Large intestine (tissue), 12 donors: ENCODE measurements around the gene SLC27A3. TPM values are rescaled to one million over a fixed set of nuclear protein-coding genes. Genes with fewer than 3 reads are reported as not detected.

Source experiments
- DNase-seq, 2 donors: peaks; one replicate each; pipeline versions ENCODE4 v3.0.0 to v3.0.0-alpha.2; 2013
- H3K27ac ChIP-seq: one replicate; pipeline ENCODE4 v1.5.1; 2013; ENCODE audit warnings: low read length
- H3K27me3 ChIP-seq: 2 replicates; pipeline ENCODE4 v1.6.1; 2013; ENCODE audit warnings: low read length; ENCODE audit not compliant: control insufficient read depth, insufficient read depth
- H3K36me3 ChIP-seq: 2 replicates; pipeline ENCODE4 v1.6.1; 2013; ENCODE audit warnings: low read length; ENCODE audit not compliant: control insufficient read depth, insufficient read depth
- H3K4me1 ChIP-seq: one replicate; pipeline ENCODE4 v1.6.1; 2013; ENCODE audit warnings: low read length; ENCODE audit not compliant: control insufficient read depth, insufficient read depth
- H3K4me3 ChIP-seq: one replicate; pipeline ENCODE4 v1.5.1; 2013; ENCODE audit warnings: low read length
- H3K9me3 ChIP-seq: one replicate; pipeline ENCODE4 v1.6.1; 2013; ENCODE audit warnings: mild to moderate bottlenecking, low read depth, low read length, moderate library complexity; ENCODE audit not compliant: control insufficient read depth
- WGBS: methylation state at CpG from one replicate; pipeline ENCODE4 v1.1.5; 2013; ENCODE audit warnings: low lambda C conversion rate; ENCODE audit not compliant: insufficient coverage; 5-methylcytosine and 5-hydroxymethylcytosine counted together
- long read RNA-seq, 11 donors: transcript quantifications; one replicate each; lab custom pipeline, GENCODE V29; 2026
- polyA plus RNA-seq: library from polyadenylated mRNA; unstranded; fragments of 120-200 nt; gene quantifications from one replicate; pipeline ENCODE4 v1.2.1, GENCODE V29; 2013

SLC27A3 gene, protein sequence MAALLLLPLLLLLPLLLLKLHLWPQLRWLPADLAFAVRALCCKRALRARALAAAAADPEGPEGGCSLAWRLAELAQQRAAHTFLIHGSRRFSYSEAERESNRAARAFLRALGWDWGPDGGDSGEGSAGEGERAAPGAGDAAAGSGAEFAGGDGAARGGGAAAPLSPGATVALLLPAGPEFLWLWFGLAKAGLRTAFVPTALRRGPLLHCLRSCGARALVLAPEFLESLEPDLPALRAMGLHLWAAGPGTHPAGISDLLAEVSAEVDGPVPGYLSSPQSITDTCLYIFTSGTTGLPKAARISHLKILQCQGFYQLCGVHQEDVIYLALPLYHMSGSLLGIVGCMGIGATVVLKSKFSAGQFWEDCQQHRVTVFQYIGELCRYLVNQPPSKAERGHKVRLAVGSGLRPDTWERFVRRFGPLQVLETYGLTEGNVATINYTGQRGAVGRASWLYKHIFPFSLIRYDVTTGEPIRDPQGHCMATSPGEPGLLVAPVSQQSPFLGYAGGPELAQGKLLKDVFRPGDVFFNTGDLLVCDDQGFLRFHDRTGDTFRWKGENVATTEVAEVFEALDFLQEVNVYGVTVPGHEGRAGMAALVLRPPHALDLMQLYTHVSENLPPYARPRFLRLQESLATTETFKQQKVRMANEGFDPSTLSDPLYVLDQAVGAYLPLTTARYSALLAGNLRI
- 32.4 TPM for polyA plus RNA-seq
- long read RNA-seq, donor 1, partial matches to known transcripts, result 0 of 5 reads
- long read RNA-seq, donor 1, other reads (novel, unspliced or antisense), result 0 of 5 reads
- long read RNA-seq, donor 2, partial matches to known transcripts, result 0 of 3 reads
- long read RNA-seq, donor 2, other reads (novel, unspliced or antisense), result 0 of 3 reads
- long read RNA-seq, donor 3, result 0 reads
- long read RNA-seq, donor 4, partial matches to known transcripts, result 0 of 1 reads
- long read RNA-seq, donor 4, other reads (novel, unspliced or antisense), result 0 of 1 reads
- long read RNA-seq, donor 5, partial matches to known transcripts, result 0 of 3 reads
- long read RNA-seq, donor 5, other reads (novel, unspliced or antisense), result 0 of 3 reads
- long read RNA-seq, donor 6, transcript SLC27A3-201 (10 exons, 3,351 nt), result major isoform, 7 of 8 reads
- long read RNA-seq, donor 6, partial matches to known transcripts, result 0 of 8 reads
- long read RNA-seq, donor 6, other reads (novel, unspliced or antisense), result 0 of 8 reads
- long read RNA-seq, donor 7, transcript SLC27A3-201 (10 exons, 3,351 nt), result major isoform, 5 of 7 reads
- long read RNA-seq, donor 7, partial matches to known transcripts, result 0 of 7 reads
- long read RNA-seq, donor 7, other reads (novel, unspliced or antisense), result 0 of 7 reads
- long read RNA-seq, donor 8, full-length matches to known transcripts, result 4 of 4 reads
- long read RNA-seq, donor 8, partial matches to known transcripts, result 0 of 4 reads
- long read RNA-seq, donor 8, other reads (novel, unspliced or antisense), result 0 of 4 reads
- long read RNA-seq, donor 9, partial matches to known transcripts, result 0 of 4 reads
- long read RNA-seq, donor 9, other reads (novel, unspliced or antisense), result 0 of 4 reads
- long read RNA-seq, donor 10, transcript SLC27A3-201 (10 exons, 3,351 nt), result major isoform, 5 of 5 reads
- long read RNA-seq, donor 10, partial matches to known transcripts, result 0 of 5 reads
- long read RNA-seq, donor 10, other reads (novel, unspliced or antisense), result 0 of 5 reads
- long read RNA-seq, donor 11, transcript SLC27A3-201 (10 exons, 3,351 nt), result major isoform, 6 of 7 reads
- long read RNA-seq, donor 11, partial matches to known transcripts, result 0 of 7 reads
- long read RNA-seq, donor 11, other reads (novel, unspliced or antisense), result 0 of 7 reads

DNA sequence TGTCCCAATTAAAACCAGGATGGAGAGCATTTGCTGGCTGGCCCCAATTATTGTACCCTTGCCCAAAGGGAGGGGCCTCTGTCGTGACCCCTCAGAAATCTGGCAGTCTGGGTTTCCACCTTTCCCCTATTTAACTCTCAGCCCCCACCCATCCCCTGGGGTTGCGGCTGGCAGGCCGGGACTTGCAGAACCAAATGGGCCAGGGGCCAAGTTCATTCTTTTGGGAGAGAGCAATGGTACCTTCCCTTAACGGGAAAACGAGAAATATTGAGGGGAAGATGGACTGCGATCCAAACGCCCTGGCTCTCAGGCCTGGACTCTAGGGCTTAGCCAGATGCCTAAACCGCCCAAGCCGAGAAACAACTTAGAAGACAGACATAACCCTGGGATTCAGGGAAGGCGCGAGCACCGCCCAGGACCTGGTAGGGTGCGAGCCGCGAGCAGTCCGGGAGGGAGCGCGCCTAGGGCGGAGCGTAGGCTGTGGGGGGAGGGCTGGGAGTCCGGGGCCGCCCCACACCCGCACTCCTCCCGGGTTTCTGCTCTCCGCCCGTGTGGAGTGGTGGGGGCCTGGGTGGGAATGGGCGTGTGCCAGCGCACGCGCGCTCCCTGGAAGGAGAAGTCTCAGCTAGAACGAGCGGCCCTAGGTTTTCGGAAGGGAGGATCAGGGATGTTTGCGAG is at the start of gene SLC27A3:
Gene SLC27A3 (plus strand): TSS at position 628 of the 678 bp plus-strand sequence. CDS start 91 bp downstream, outside the sequence.
- Histone ChIP-seq H3K27ac (peak within 1 kb of the TSS; percentile 80), H3K4me1 (peaks cover 17% of the 10 kb centered on the region), H3K27me3 (no peaks in the 10 kb centered on the region), H3K4me3 (peak within 1 kb of the TSS; percentile 72), H3K36me3 (peaks cover 47% of the 10 kb centered on the region), H3K9me3 (no peaks in the 10 kb centered on the region)
- no CpG with 5 or more reads among the region's 35 CpGs for WGBS
- peak in 1 of 2 donors; percentile 79 for DNase-seq

DNA sequence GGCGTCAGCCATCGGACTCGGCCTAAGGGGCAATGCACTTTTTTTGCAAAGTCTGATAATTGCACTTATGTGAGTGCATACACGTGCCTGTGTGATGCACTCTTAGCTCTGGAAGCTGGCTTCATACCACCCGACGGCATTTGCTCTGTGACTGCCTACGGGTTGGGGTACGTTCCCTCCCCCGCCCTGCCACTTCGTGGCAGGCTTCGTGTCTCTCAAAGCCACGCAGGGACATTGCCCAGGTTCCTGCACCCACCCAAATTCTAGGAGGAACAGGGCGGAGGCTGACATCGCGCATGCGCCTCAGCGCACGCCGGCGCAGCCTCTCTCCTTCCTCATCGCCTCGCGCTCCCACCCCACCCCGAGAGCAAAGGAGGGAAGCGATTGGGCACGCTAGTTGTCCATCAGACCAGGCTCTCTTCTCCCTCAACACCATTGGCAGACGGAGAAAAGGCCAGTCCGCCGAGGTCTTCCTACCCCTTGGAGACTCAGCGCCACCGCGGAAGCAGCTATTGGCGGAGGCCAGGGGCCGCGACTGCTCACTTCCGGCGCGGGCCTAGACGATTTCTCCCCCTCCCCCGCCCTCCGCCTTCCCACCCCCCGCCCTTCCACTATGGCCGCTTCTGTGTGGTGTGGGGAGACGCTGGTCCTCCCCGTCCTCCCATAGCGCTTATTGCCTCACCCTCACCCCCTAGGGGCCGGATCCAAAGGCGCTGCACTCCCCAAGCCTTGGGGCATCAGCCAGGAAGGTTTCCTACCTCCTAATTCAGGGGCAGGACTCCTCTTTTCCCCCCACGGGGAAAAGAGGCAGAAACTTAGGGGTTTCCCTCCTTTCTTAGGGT is 47.5 kb upstream of the SLC27A3 start, which contains the start of gene INTS3:
Gene INTS3 (plus strand): TSS at position 588 of the 842 bp plus-strand sequence. CDS start 585 bp downstream, outside the sequence.
- no CpG with 5 or more reads among the region's 49 CpGs for WGBS
- DNase-seq, result peak; percentile 99 to 100
- Histone ChIP-seq H3K36me3 (no peaks in the 10 kb centered on the region), H3K9me3 (peaks cover 3% of the 10 kb centered on the region), H3K4me3 (peak within 1 kb of the TSS; percentile 94), H3K4me1 (peaks cover 15% of the 10 kb centered on the region), H3K27ac (peak within 1 kb of the TSS; percentile 94), H3K27me3 (no peaks in the 10 kb centered on the region)

DNA sequence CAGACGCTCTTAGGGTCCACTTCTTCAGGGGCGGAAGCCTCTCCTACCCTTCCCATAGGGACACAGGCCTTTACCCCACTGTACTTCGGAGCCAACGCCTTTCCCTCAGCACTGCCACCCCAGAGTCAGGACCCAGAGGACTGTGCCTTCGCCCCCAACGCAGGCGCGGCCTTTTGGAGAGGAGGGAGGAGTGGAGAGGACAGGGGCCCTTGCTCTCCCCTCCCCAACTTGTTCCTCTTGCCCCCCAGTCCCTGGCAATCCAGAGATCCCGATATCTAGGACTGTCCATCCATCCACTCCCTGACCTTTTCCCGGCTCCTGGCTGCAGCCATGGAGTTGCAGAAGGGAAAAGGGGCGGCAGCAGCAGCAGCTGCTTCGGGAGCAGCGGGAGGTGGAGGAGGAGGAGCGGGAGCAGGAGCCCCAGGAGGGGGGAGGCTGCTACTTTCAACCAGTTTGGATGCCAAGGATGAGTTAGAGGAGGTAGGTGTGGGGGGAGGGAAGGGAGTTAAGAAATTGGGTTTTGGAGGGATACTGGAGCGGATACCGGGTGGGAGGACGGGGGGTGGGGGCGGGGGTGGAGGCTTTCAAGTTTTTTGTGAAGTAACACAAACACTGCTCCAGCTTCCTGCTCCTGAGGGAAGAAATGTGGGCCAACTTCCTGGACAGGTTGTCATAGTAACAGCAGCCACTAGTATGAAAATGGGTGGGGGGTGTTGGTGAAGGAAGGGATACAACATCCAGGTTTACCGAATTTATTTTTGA is 46.7 kb upstream of the SLC27A3 start:
- Histone ChIP-seq H3K4me3 (peak overlapping the region; percentile 94), H3K36me3 (no peaks in the 10 kb centered on the region), H3K27me3 (no peaks in the 10 kb centered on the region), H3K4me1 (peaks cover 15% of the 10 kb centered on the region), H3K27ac (peak overlapping the region; percentile 94), H3K9me3 (peaks cover 3% of the 10 kb centered on the region)
- WGBS, result no CpG with 5 or more reads among the region's 19 CpGs
- DNase-seq, result peak; percentile 22 to 70

DNA sequence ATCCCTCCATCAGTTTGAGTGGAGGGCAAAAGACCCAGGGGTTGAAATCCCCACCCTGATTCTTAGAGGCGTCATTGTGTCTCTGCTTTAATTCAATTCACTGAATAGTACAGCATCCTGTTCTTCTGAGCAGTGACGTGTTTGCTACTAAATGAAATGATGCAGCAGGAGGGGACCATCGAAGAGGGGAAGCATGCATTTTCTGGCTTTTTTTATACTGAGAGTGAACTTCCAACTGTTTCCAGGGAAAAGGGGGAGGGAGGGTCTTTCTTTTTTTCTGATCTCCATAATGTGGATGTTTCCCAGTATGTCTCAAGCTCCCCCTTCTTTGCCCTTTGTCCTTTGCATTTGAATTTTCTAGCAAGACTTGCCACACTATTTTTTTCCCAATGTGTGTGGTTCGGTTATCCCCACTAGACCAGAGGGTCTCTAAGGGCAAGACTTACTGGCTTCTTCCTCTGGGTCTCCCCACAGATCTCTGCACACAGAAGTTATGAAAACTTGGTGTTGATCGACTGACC is 44.7 kb upstream of the SLC27A3 start:
- whole genome bisulfite sequencing, result no CpG with 5 or more reads among the region's 5 CpGs
- Histone ChIP-seq H3K36me3 (peaks cover 2% of the 10 kb centered on the region), H3K27ac (peak overlapping the region; percentile 32), H3K27me3 (no peaks in the 10 kb centered on the region), H3K4me1 (peaks cover 15% of the 10 kb centered on the region), H3K9me3 (peaks cover 3% of the 10 kb centered on the region), H3K4me3 (no peak overlapping the region)
- no peak for DNase-seq

DNA sequence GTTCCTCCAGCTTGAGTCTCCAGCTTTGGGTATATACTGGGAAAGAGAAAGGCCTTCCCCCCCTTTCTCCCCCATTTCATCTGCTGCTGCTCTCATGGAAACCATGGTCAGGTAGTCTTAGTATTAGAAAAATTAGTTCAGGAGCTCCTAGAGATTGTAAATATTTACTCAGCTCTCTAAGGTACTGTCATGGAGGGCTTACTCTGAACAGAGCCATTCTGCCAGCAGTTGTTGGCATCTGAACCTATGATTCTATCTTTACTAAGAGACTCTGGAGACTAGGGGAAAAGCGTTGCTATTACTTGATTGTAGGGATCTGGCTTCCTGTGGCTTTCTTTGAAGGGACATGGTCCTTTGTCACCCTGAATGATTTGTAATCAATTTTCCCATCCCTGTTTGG is 41.2 kb upstream of the SLC27A3 start:
- H3K27ac ChIP-seq, result no peak overlapping the region
- H3K4me1 ChIP-seq, result peaks cover 12% of the 10 kb centered on the region
- no peak overlapping the region for H3K4me3 ChIP-seq
- no peaks in the 10 kb centered on the region for H3K27me3 ChIP-seq
- WGBS, result no CpG with 5 or more reads among the region's 1 CpG
- peaks cover 6% of the 10 kb centered on the region for H3K36me3 ChIP-seq
- DNase-seq, result no peak
- no peaks in the 10 kb centered on the region for H3K9me3 ChIP-seq

DNA sequence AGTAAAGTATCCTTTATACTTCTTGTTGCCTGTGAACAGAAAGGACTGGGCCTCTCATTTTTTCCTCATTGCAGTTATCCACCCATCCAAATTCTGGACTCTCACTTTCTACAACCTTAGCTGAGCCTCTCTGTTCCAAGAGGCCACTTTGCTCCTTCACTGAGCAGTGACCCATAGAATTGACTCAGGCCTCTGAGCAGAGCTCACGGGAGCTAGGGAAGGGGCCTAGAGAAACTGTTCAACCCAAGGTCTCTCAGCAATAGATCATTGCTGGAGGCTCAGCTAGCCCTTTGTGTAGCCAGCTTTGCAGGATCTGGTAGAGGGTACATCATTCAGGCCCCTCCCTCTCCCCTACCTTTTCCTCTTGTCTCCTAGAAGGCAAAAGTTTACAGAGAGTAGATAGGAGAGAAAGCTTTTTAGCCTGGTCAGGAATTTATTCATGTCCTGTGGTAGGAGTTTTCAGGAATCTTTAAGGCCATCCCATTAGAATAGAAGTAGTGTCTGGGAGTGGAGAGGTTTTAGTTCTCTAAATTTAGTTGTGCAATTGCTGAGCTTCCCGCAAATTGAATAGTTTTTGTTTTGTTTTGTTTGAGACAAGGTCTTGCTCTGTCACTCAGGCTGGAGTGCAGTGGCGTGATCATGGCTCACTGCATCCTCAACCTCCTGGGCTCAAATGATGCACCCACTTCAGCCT is 40.7 kb upstream of the SLC27A3 start:
- DNase-seq, result no peak
- H3K36me3 ChIP-seq, result peaks cover 9% of the 10 kb centered on the region
- H3K4me1 ChIP-seq, result peaks cover 9% of the 10 kb centered on the region
- no CpG with 5 or more reads among the region's 3 CpGs for WGBS
- H3K27me3 ChIP-seq, result no peaks in the 10 kb centered on the region
- H3K27ac ChIP-seq, result no peak overlapping the region
- no peak overlapping the region for H3K4me3 ChIP-seq
- no peaks in the 10 kb centered on the region for H3K9me3 ChIP-seq

DNA sequence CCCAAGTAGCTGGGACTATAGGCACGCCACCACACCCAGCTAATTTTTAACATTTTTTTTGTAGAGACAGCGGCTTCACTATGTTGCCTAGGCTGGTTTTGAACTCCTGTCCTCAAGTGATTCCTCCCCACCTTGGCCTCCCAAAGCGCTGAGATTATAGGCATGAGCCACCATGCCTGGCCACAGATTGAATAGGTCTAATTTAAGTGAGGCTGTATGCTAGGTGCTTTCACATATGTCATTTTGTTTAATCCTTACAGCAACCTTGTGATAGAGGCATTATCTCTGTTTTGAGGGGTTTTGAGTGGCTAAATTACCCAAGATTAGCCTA is 40.2 kb upstream of the SLC27A3 start:
- Histone ChIP-seq H3K27me3 (no peaks in the 10 kb centered on the region), H3K4me1 (peaks cover 9% of the 10 kb centered on the region), H3K9me3 (no peaks in the 10 kb centered on the region), H3K36me3 (peaks cover 10% of the 10 kb centered on the region), H3K27ac (no peak overlapping the region), H3K4me3 (no peak overlapping the region)
- no peak for DNase-seq
- no CpG with 5 or more reads among the region's 3 CpGs for WGBS
